Measurements from ENCODE around the gene FDXR. TPM values are rescaled to one million over a fixed set of nuclear protein-coding genes. Genes with fewer than 3 reads are reported as not detected.

FDXR gene
- total RNA-seq, 4 donors from 2014 or later, result 2.1 to 6.0 (median 3.2) TPM

DNA sequence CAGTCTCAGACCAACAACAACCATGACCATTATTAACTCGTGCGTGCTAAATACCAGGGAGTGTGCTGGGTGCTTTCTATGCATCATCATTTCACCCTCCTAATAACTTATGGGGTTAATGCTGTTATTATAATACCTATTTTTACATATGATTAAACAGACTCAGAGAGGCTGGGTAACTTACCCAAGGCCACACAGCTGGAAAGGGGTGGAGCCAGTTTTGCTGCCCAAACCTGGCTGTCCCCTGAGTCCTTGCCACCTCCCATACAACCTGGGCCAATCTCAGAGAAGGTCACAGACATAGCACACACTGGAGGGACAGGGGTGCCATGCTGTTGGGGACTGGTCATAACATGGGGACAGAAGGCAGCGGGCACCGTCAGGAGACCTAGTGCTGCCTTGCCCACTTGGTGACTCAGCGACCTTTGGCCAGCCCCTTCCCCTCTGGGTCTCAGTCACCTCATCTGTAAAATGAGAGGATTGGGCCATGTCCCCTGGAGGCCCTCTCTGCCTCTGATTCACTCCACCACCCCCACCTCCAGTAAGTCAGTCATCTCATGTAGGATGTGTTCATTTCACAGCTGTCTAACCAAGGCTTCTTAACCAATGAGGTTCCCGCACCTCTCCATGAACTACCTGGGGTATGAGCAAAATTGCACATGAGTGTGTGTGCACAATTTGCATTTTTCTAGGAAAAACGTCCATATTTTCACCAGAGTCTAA is 32.1 kb upstream of the FDXR start:
- Histone ChIP-seq H3K36me3 (no peaks in the 10 kb centered on the region), H3K27ac (no peak overlapping the region), H3K27me3 (peaks cover 14 to 20% (median 17%) of the 10 kb centered on the region in 3 donors), H3K4me1 (no peaks in the 10 kb centered on the region), H3K4me3 (no peak overlapping the region), H3K9me3 (no peaks in the 10 kb centered on the region)
- no peak for TF ChIP-seq POLR2A (IDR thresholded peaks at IDR 0.05)
- TF ChIP-seq, protein P1, sequence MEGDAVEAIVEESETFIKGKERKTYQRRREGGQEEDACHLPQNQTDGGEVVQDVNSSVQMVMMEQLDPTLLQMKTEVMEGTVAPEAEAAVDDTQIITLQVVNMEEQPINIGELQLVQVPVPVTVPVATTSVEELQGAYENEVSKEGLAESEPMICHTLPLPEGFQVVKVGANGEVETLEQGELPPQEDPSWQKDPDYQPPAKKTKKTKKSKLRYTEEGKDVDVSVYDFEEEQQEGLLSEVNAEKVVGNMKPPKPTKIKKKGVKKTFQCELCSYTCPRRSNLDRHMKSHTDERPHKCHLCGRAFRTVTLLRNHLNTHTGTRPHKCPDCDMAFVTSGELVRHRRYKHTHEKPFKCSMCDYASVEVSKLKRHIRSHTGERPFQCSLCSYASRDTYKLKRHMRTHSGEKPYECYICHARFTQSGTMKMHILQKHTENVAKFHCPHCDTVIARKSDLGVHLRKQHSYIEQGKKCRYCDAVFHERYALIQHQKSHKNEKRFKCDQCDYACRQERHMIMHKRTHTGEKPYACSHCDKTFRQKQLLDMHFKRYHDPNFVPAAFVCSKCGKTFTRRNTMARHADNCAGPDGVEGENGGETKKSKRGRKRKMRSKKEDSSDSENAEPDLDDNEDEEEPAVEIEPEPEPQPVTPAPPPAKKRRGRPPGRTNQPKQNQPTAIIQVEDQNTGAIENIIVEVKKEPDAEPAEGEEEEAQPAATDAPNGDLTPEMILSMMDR (IDR thresholded peaks at IDR 0.05 in 4 of 5, conservative IDR thresholded peaks at IDR 0.05 in 1 of 5), result no peak
- in situ Hi-C loops (cut with MboI; ENCODE audit: low sequenced_read_pairs in 4 of 4) (no loop called here), intact Hi-C loops (cut with DNase I; ENCODE audit: low total_unique reads) (no loop called here)
- ATAC-seq, result no peak
- no peak for DNase-seq

DNA sequence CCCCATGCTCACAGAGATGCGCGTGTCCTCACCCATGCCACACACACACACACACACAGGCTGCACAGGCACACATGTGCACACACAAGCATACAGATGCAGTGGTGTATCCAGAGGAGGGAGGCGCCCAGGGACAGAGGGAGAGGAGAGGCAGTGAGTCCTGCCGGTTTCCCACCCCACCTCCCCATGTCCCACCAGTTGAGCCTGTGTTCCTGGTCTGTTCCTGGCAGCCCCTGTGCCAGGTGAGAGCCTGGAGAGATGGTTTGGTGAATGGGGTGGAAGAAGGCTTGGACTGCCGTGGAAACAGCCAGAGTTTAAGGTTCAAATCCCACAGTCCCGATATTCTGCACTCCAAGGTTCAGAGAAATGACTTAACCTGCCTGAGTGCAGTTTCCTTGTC is 30.9 kb upstream of the FDXR start:
- DNase-seq (no peak), ATAC-seq (no peak)
- H3K27ac ChIP-seq, result no peak overlapping the region
- no peaks in the 10 kb centered on the region for H3K4me1 ChIP-seq
- H3K36me3 ChIP-seq, result no peaks in the 10 kb centered on the region
- intact Hi-C loops (cut with DNase I; ENCODE audit: low total_unique reads), result no loop called here
- in situ Hi-C loops (cut with MboI; ENCODE audit: low sequenced_read_pairs in 4 of 4), result no loop called here
- peaks cover 14 to 20% (median 17%) of the 10 kb centered on the region in 3 donors for H3K27me3 ChIP-seq
- no peak for TF ChIP-seq POLR2A (IDR thresholded peaks at IDR 0.05)
- TF ChIP-seq, protein P1 (IDR thresholded peaks at IDR 0.05 in 4 of 5, conservative IDR thresholded peaks at IDR 0.05 in 1 of 5), result no peak
- no peak overlapping the region for H3K4me3 ChIP-seq
- no peaks in the 10 kb centered on the region for H3K9me3 ChIP-seq

DNA sequence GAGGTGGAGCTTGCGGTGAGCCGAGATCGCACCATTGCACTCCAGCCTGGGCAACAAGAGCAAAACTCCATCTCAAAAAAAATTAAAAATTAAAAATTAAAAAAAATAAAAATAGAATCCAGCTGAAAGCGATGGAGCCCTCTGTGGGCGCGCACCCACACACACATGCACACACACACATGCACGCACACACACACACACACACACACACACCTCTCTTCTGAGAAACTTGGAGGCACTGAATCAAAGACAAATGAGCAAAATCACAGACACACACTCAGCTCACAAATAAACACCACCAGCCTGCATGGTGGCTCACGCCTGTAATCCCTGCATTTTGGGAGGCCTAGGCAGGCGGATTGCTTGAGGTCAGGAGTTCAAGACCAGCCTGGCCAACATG is 30.2 kb upstream of the FDXR start:
- DNase-seq (no peak), ATAC-seq (no peak)
- no peak for TF ChIP-seq POLR2A (IDR thresholded peaks at IDR 0.05)
- TF ChIP-seq, protein P1 (IDR thresholded peaks at IDR 0.05 in 4 of 5, conservative IDR thresholded peaks at IDR 0.05 in 1 of 5), result no peak
- intact Hi-C loops (cut with DNase I; ENCODE audit: low total_unique reads), result no loop called here
- no peak overlapping the region for H3K4me3 ChIP-seq
- no peaks in the 10 kb centered on the region for H3K4me1 ChIP-seq
- H3K27me3 ChIP-seq, result peaks cover 14 to 20% (median 17%) of the 10 kb centered on the region in 3 donors
- no peaks in the 10 kb centered on the region for H3K36me3 ChIP-seq
- H3K27ac ChIP-seq, result no peak overlapping the region
- H3K9me3 ChIP-seq, result no peaks in the 10 kb centered on the region
- in situ Hi-C loops (cut with MboI; ENCODE audit: low sequenced_read_pairs in 4 of 4), result no loop called here

DNA sequence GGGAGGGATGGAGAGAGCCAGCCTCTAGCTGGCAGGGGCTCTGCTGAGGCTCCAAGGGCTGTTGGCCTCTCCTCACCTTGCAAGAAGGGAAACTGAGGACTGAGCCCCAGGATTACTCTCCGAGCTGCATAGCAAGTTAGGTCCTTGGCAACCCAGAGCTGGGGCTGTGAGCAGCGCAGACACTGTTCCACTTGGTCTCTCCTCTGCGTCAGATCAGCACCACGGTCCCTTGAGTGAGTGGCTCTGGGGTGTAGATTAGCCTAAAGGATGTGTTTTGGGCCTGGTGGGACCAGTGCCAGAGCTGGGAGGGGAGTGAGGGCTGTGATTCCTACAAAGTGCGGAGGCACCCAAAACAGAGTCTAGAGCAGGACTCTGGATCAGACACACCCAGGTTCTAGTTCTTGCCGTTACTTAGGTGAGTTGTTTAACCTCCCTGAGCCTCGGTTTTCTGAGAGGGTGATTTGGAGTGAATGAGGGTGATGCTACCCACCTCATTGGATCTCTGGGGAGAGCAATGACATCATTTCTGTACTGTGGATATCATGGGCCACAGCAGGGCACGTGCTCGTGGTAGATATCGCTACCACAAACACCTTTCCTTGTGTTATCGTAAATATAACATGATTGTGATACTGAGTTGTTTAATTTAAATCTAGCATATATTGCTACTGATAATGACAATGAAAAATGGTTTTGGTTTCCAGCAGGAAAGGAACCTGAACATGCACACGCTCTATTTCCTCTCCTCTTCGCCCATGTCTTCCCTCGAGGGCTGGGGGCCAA is 28.8 kb upstream of the FDXR start:
- in situ Hi-C loops (cut with MboI; ENCODE audit: low sequenced_read_pairs in 4 of 4), result no loop called here
- Histone ChIP-seq H3K4me1 (no peaks in the 10 kb centered on the region), H3K4me3 (no peak overlapping the region), H3K9me3 (no peaks in the 10 kb centered on the region), H3K27ac (no peak overlapping the region), H3K27me3 (peaks cover 14 to 20% (median 20%) of the 10 kb centered on the region in 3 donors), H3K36me3 (no peaks in the 10 kb centered on the region)
- TF ChIP-seq, protein P1 (IDR thresholded peaks at IDR 0.05 in 4 of 5, conservative IDR thresholded peaks at IDR 0.05 in 1 of 5), result no peak
- TF ChIP-seq POLR2A (IDR thresholded peaks at IDR 0.05), result no peak
- no peak for DNase-seq
- ATAC-seq, result no peak
- intact Hi-C loops (cut with DNase I; ENCODE audit: low total_unique reads), result no loop called here

Data from gastrocnemius medialis (tissue), 4 donors.